ENCODE measurements around the gene COL8A1.

GRCh38 chr3:99837715-99838114 is 199.3 kb downstream of the COL8A1 start:
- TF ChIP-seq, protein P1, sequence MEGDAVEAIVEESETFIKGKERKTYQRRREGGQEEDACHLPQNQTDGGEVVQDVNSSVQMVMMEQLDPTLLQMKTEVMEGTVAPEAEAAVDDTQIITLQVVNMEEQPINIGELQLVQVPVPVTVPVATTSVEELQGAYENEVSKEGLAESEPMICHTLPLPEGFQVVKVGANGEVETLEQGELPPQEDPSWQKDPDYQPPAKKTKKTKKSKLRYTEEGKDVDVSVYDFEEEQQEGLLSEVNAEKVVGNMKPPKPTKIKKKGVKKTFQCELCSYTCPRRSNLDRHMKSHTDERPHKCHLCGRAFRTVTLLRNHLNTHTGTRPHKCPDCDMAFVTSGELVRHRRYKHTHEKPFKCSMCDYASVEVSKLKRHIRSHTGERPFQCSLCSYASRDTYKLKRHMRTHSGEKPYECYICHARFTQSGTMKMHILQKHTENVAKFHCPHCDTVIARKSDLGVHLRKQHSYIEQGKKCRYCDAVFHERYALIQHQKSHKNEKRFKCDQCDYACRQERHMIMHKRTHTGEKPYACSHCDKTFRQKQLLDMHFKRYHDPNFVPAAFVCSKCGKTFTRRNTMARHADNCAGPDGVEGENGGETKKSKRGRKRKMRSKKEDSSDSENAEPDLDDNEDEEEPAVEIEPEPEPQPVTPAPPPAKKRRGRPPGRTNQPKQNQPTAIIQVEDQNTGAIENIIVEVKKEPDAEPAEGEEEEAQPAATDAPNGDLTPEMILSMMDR (IDR thresholded peaks at IDR 0.05), result no peak
- no peak for TF ChIP-seq POLR2A (IDR thresholded peaks at IDR 0.05; ENCODE audit: low read depth)

Measured in esophagus muscularis mucosa (tissue), 3 donors.